Hepatocyte (in vitro differentiated cells): ENCODE measurements around the gene SDC3. TPM values are rescaled to one million over a fixed set of nuclear protein-coding genes. Genes with fewer than 3 reads are reported as not detected.

Experiments
- DNase-seq: peaks from one replicate; pipeline ENCODE4 v3.0.0-alpha.2; 2016; ENCODE audit warnings: low spot score
- H2AFZ ChIP-seq: fragments of 200-600 bp; sonication (generic); 2 replicates; pipeline ENCODE4 v1.6.0; 2016; ENCODE audit warnings: antibody characterized with exemption, mild to moderate bottlenecking
- H3K27ac ChIP-seq: fragments of 200-600 bp; sonication (generic); 2 replicates; pipeline ENCODE4 v1.5.1; 2016; ENCODE audit warnings: mild to moderate bottlenecking
- H3K27me3 ChIP-seq: fragments of 200-600 bp; sonication (generic); 2 replicates; pipeline ENCODE4 v1.6.1; 2016
- H3K36me3 ChIP-seq: fragments of 200-600 bp; sonication (generic); replicated peaks from 2 replicates; pipeline ENCODE4 v1.5.1; 2016; ENCODE audit warnings: low read depth; ENCODE audit not compliant: insufficient read depth
- H3K4me1 ChIP-seq: fragments of 200-600 bp; sonication (generic); 2 replicates; pipeline ENCODE4 v1.5.1; 2016; ENCODE audit warnings: mild to moderate bottlenecking, moderate library complexity; ENCODE audit not compliant: insufficient read depth
- H3K4me2 ChIP-seq: fragments of 200-600 bp; sonication (generic); 2 replicates; pipeline ENCODE4 v1.6.0; 2016
- H3K4me3 ChIP-seq: fragments of 200-600 bp; sonication (generic); 2 replicates; pipeline ENCODE4 v1.5.1; 2016; ENCODE audit warnings: mild to moderate bottlenecking
- H3K79me2 ChIP-seq: fragments of 200-600 bp; sonication (generic); 2 replicates; pipeline ENCODE4 v1.6.0; 2017; ENCODE audit warnings: mild to moderate bottlenecking
- H3K9me2 ChIP-seq: fragments of 200-600 bp; sonication (generic); replicated peaks from 2 replicates; pipeline ENCODE4 v1.6.0; 2017; ENCODE audit warnings: mild to moderate bottlenecking; ENCODE audit not compliant: insufficient read depth
- H3K9me3 ChIP-seq: fragments of 200-600 bp; sonication (generic); 2 replicates; pipeline ENCODE4 v1.5.1; 2016; ENCODE audit warnings: low read depth, mild to moderate bottlenecking
- H4K20me1 ChIP-seq: fragments of 200-600 bp; sonication (generic); 2 replicates; pipeline ENCODE4 v1.6.0; 2016; ENCODE audit warnings: mild to moderate bottlenecking; ENCODE audit not compliant: insufficient read depth, poor library complexity, severe bottlenecking
- EZH2 ChIP-seq: fragments of 200-600 bp; sonication (generic); IDR thresholded peaks from 2 replicates; pipeline ENCODE4 v1.6.1; 2016; ENCODE audit warnings: antibody characterized with exemption, mild to moderate bottlenecking, borderline replicate concordance
- EZH2phosphoT487 ChIP-seq: fragments of 200-600 bp; sonication (generic); IDR thresholded peaks from one replicate; pipeline ENCODE4 v1.6.1; 2018; ENCODE audit warnings: antibody characterized with exemption, mild to moderate bottlenecking, low read depth, moderate library complexity; ENCODE audit not compliant: unreplicated experiment, severe bottlenecking
- WGBS: methylation state at CpG from one replicate; pipeline ENCODE4 v1.1.6; 2016; ENCODE audit warnings: low lambda C conversion rate; ENCODE audit errors: missing lambda C conversion rate; 5-methylcytosine and 5-hydroxymethylcytosine counted together
- polyA plus RNA-seq: library from polyadenylated mRNA; unstranded; fragments of >200 nt; fragmentation: Nextera tagmentation; extraction: Ambion mirVana; gene quantifications from 2 replicates; pipeline ENCODE4 v1.2.1, GENCODE V29; 2016
- total RNA-seq: library from RNA; depleted of rRNA; stranded (reverse); fragments of >200 nt; gene quantifications from 2 replicates; pipeline ENCODE4 v1.2.3, GENCODE V29; 2014
- TF ChIP-seq, protein P1 (sequence below): fragments of 200-600 bp; sonication (generic); IDR thresholded peaks from 2 replicates; pipeline ENCODE4 v1.5.1; 2016; ENCODE audit warnings: antibody characterized with exemption, mild to moderate bottlenecking; ENCODE audit not compliant: poor library complexity

Gene SDC3
- total and polyA plus RNA-seq, 2 experiments from 2014 or later: 33.5 to 60.0 TPM

DNA sequence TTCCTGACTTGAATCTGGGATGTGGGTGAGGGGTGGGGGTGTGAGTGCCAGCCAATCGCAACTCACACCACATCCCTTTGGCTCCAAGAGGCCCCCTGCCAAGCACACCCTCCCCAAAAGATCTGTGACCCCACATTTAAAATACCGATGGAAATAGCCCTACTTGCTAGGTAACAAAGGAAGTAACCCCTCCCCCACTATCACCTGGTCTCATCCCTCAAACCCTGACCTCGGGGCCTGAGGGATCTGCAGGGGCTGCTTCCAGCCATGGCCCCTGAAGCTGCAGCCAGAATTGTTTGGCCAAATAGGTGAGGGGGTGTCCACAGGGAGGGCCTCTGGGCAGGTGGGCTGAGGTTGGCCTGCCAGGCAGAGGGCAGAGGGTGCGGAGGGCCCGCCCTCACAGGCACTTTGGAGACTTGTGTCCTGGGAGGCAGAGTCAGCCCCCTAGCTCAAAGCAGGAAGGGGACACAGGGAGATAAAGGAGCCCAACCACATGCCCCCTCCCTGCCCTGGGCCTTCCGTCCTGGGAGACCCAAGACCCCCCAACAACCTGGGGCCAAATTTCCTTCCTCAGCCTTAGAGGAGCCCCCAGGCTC lies 37.2 kb downstream of the SDC3 start:
- no peak overlapping the region for H3K27ac ChIP-seq
- H3K36me3 ChIP-seq: no peaks in the 10 kb centered on the region
- WGBS: 84% methylated on average over 6 of the region's 6 CpGs
- H3K27me3 ChIP-seq: no peaks in the 10 kb centered on the region
- no peaks in the 10 kb centered on the region for H3K79me2 ChIP-seq
- H3K9me2 ChIP-seq: no peaks in the 10 kb centered on the region
- TF ChIP-seq EZH2: no peak
- no peak for TF ChIP-seq EZH2phosphoT487
- TF ChIP-seq, protein P1, sequence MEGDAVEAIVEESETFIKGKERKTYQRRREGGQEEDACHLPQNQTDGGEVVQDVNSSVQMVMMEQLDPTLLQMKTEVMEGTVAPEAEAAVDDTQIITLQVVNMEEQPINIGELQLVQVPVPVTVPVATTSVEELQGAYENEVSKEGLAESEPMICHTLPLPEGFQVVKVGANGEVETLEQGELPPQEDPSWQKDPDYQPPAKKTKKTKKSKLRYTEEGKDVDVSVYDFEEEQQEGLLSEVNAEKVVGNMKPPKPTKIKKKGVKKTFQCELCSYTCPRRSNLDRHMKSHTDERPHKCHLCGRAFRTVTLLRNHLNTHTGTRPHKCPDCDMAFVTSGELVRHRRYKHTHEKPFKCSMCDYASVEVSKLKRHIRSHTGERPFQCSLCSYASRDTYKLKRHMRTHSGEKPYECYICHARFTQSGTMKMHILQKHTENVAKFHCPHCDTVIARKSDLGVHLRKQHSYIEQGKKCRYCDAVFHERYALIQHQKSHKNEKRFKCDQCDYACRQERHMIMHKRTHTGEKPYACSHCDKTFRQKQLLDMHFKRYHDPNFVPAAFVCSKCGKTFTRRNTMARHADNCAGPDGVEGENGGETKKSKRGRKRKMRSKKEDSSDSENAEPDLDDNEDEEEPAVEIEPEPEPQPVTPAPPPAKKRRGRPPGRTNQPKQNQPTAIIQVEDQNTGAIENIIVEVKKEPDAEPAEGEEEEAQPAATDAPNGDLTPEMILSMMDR: no peak
- H2AFZ ChIP-seq: no peak overlapping the region
- DNase-seq: no peak
- H3K4me1 ChIP-seq: no peaks in the 10 kb centered on the region
- no peak overlapping the region for H3K4me2 ChIP-seq
- H4K20me1 ChIP-seq: no peaks in the 10 kb centered on the region
- H3K4me3 ChIP-seq: no peak overlapping the region
- H3K9me3 ChIP-seq: no peaks in the 10 kb centered on the region

DNA sequence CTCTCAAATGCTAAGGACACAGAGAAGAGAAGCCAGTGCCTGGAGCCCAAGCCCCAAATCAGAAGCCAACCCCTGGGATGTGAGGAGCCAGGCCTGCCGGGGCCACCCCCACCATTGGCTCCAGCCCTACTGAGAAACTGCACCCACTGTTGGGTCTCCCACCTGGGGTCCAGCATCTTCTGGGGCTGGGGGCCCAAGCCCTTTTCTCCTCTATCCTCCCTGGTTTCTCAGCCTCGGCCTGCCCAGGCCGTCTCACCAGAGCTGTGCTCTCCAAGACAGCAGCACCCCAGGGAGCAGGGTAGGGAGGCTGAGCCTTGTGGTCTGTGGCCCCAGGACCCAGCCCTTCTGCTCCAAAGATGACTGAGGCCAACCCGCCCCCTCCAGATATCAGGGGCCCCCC lies 37.9 kb downstream of the SDC3 start:
- H4K20me1 ChIP-seq: no peaks in the 10 kb centered on the region
- no peaks in the 10 kb centered on the region for H3K4me1 ChIP-seq
- no peak overlapping the region for H3K4me3 ChIP-seq
- no peaks in the 10 kb centered on the region for H3K36me3 ChIP-seq
- H2AFZ ChIP-seq: no peak overlapping the region
- no peak overlapping the region for H3K27ac ChIP-seq
- no peaks in the 10 kb centered on the region for H3K9me2 ChIP-seq
- no peaks in the 10 kb centered on the region for H3K79me2 ChIP-seq
- TF ChIP-seq EZH2 (no peak), EZH2phosphoT487 (no peak)
- TF ChIP-seq, protein P1: no peak
- H3K27me3 ChIP-seq: no peaks in the 10 kb centered on the region
- no peaks in the 10 kb centered on the region for H3K9me3 ChIP-seq
- DNase-seq: no peak
- WGBS: 92% methylated on average over 3 of the region's 4 CpGs
- H3K4me2 ChIP-seq: no peak overlapping the region

DNA sequence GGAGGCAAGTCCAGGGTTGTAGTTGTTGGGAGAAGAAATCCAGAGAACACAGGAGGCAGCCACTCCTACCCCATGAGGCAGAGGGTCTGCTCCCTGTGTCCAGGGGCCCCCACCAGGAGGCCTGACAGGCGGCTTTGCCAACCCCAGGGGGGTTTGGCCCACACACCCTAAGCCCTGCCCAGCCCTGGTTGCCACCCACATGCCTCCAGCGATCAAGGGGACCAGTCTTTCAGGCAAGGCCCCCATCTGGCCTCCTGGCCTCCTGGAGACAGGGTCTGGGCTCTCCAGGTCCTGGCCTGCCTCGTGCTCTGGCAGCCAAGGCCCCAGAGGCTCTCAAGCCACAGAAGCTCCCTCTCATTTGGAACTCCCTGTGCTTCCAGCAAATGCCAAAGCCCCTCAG lies 38.5 kb downstream of the SDC3 start:
- no peak for TF ChIP-seq EZH2phosphoT487
- no peak for TF ChIP-seq EZH2
- TF ChIP-seq, protein P1: no peak
- H2AFZ ChIP-seq: no peak overlapping the region
- H3K4me3 ChIP-seq: no peak overlapping the region
- H3K4me2 ChIP-seq: no peak overlapping the region
- no peak overlapping the region for H3K27ac ChIP-seq
- H4K20me1 ChIP-seq: no peaks in the 10 kb centered on the region
- no peaks in the 10 kb centered on the region for H3K9me2 ChIP-seq
- DNase-seq: no peak
- no peaks in the 10 kb centered on the region for H3K27me3 ChIP-seq
- H3K36me3 ChIP-seq: no peaks in the 10 kb centered on the region
- WGBS: 84% methylated on average over 3 of the region's 3 CpGs
- no peaks in the 10 kb centered on the region for H3K4me1 ChIP-seq
- no peaks in the 10 kb centered on the region for H3K9me3 ChIP-seq
- H3K79me2 ChIP-seq: no peaks in the 10 kb centered on the region
